Body of pancreas (tissue), 4 donors: Measurements from ENCODE around the gene COMP. TPM values are rescaled to one million over a fixed set of nuclear protein-coding genes. Genes with fewer than 3 reads are reported as not detected.

Source experiments
- ATAC-seq: fragments of 150-250 bp; one replicate; pipeline ENCODE4 v1.9.1; 2016
- DNase-seq, 4 donors: peaks; one replicate each; pipeline ENCODE4 v3.0.0-alpha.2; 2019
- H3K27ac ChIP-seq, 4 donors: fragments of 200-600 bp; sonication (generic); 1 replicate in 3 of 4; 2 replicates in 1 of 4; pipeline versions ENCODE4 v1.5.1 to v1.6.1; 2016 to 2019; ENCODE audit warnings: mild to moderate bottlenecking in 1 of 4, mixed read lengths in 1 of 4, moderate library complexity in 1 of 4
- H3K27me3 ChIP-seq, 2 donors: fragments of 200-600 bp; sonication (generic); one replicate each; pipeline ENCODE4 v1.6.0; 2016; ENCODE audit warnings: mild to moderate bottlenecking in 1 of 2
- H3K36me3 ChIP-seq, 2 donors: fragments of 200-600 bp; sonication (generic); replicated peaks in 1 of 2; 2 replicates each; pipeline ENCODE4 v1.5.1; 2016; ENCODE audit warnings: low read depth in 2 of 2; ENCODE audit not compliant: insufficient read depth in 1 of 2
- H3K4me1 ChIP-seq: fragments of 200-600 bp; sonication (generic); one replicate; pipeline ENCODE4 v1.6.0; 2016
- H3K4me3 ChIP-seq, 2 donors: fragments of 200-600 bp; sonication (generic); 1 replicate in 1 of 2; 2 replicates in 1 of 2; pipeline ENCODE4 v1.5.1; 2016 to 2019
- H3K9me3 ChIP-seq, 3 donors: fragments of 200-600 bp; sonication (generic); 1 replicate in 2 of 3; 2 replicates in 1 of 3; pipeline ENCODE4 v1.5.1; 2016
- POLR2A ChIP-seq, 3 donors: fragments of 450-650 bp; IDR thresholded peaks; one replicate each; pipeline ENCODE4 v1.6.1; 2016; ENCODE audit warnings: antibody characterized with exemption in 3 of 3, mild to moderate bottlenecking in 2 of 3
- WGBS, 2 donors: methylation state at CpG; one replicate each; pipeline ENCODE4 v1.1.5; 2017; 5-methylcytosine and 5-hydroxymethylcytosine counted together
- intact Hi-C: fragments of 100-400 bp; cut with DNase I; formaldehyde crosslinking; loops from one replicate; pipeline ENCODE4 v1.15.1; 2023
- total RNA-seq, 2 donors: library from RNA; depleted of rRNA; stranded (reverse); fragments of >200 nt; gene quantifications; one replicate each; pipeline ENCODE4 v1.1.0, GENCODE V29; 2016
- TF ChIP-seq, protein P1 (sequence below), 7 experiments: fragments of 450-650 bp in 4 of 7; fragments of 200-600 bp in 3 of 7; sonication (generic) in 3 of 7; IDR thresholded peaks; one replicate each; pipeline ENCODE4 v1.5.1; 2016 to 2019; ENCODE audit warnings: antibody characterized with exemption in 7 of 7

Gene COMP
- total RNA-seq, 2 donors from 2014 or later, result 0.33 to 6.0 TPM

- intact Hi-C loops, result no loop called here
- no peaks in the 10 kb centered on the region for H3K27me3 ChIP-seq
- no peak overlapping the region for H3K27ac ChIP-seq
- H3K4me1 ChIP-seq, result no peaks in the 10 kb centered on the region
- H3K9me3 ChIP-seq, result no peaks in the 10 kb centered on the region
- TF ChIP-seq, protein P1, sequence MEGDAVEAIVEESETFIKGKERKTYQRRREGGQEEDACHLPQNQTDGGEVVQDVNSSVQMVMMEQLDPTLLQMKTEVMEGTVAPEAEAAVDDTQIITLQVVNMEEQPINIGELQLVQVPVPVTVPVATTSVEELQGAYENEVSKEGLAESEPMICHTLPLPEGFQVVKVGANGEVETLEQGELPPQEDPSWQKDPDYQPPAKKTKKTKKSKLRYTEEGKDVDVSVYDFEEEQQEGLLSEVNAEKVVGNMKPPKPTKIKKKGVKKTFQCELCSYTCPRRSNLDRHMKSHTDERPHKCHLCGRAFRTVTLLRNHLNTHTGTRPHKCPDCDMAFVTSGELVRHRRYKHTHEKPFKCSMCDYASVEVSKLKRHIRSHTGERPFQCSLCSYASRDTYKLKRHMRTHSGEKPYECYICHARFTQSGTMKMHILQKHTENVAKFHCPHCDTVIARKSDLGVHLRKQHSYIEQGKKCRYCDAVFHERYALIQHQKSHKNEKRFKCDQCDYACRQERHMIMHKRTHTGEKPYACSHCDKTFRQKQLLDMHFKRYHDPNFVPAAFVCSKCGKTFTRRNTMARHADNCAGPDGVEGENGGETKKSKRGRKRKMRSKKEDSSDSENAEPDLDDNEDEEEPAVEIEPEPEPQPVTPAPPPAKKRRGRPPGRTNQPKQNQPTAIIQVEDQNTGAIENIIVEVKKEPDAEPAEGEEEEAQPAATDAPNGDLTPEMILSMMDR (IDR thresholded peaks at IDR 0.05), result no peak
- no peak for TF ChIP-seq POLR2A (IDR thresholded peaks at IDR 0.05)
- DNase-seq (no peak), ATAC-seq (no peak)
- no peaks in the 10 kb centered on the region for H3K36me3 ChIP-seq
- H3K4me3 ChIP-seq, result no peak overlapping the region
These were observed 8.4 kb upstream of the COMP start for GRCh38 chr19:18799389-18799970.

GRCh38 chr19:18798384-18799352, 7.6 kb upstream of the COMP start:
- TF ChIP-seq POLR2A (IDR thresholded peaks at IDR 0.05), result no peak
- TF ChIP-seq, protein P1 (IDR thresholded peaks at IDR 0.05), result no peak
- H3K27me3 ChIP-seq, result no peaks in the 10 kb centered on the region

GRCh38 chr19:18796239-18796638, 5.1 kb upstream of the COMP start:
- Histone ChIP-seq H3K27me3 (peaks cover 0 to under 1% of the 10 kb centered on the region in 2 donors), H3K36me3 (no peaks in the 10 kb centered on the region), H3K4me1 (peaks cover under 1% of the 10 kb centered on the region), H3K9me3 (no peaks in the 10 kb centered on the region), H3K27ac (no peak overlapping the region), H3K4me3 (no peak overlapping the region)
- no peak for ATAC-seq
- DNase-seq, result no peak
- intact Hi-C loops, result no loop called here
- no peak for TF ChIP-seq POLR2A (IDR thresholded peaks at IDR 0.05)
- TF ChIP-seq, protein P1 (IDR thresholded peaks at IDR 0.05), result no peak
- 55 to 68% methylated on average over 2 of the region's 2 CpGs for WGBS, 2 donors

More at GRCh38 chr19:18798384-18799352, 7.6 kb upstream of the COMP start:
- Histone ChIP-seq H3K4me3 (no peak overlapping the region), H3K36me3 (no peaks in the 10 kb centered on the region), H3K27ac (no peak overlapping the region), H3K9me3 (no peaks in the 10 kb centered on the region), H3K4me1 (no peaks in the 10 kb centered on the region)
- WGBS, 2 donors, result 39 to 40% methylated on average over 7 to 22 of the region's 22 CpGs
- DNase-seq (no peak), ATAC-seq (no peak)
- intact Hi-C loops, result no loop called here

GRCh38 chr19:18795540-18795939, 4.4 kb upstream of the COMP start:
- peak in 1 of 4 donors; percentile 8 for DNase-seq
- no peaks in the 10 kb centered on the region for H3K9me3 ChIP-seq
- no peak overlapping the region for H3K4me3 ChIP-seq
- peaks cover 8% of the 10 kb centered on the region for H3K4me1 ChIP-seq
- WGBS, 2 donors, result 29 to 50% methylated on average over 6 to 21 of the region's 21 CpGs
- TF ChIP-seq, protein P1 (IDR thresholded peaks at IDR 0.05), result no peak
- no peaks in the 10 kb centered on the region for H3K36me3 ChIP-seq
- H3K27ac ChIP-seq, result no peak overlapping the region
- ATAC-seq, result no peak
- intact Hi-C loops, result no loop called here
- peaks cover 0 to 8% of the 10 kb centered on the region in 2 donors for H3K27me3 ChIP-seq
